Endodermal cell (in vitro differentiated cells): ENCODE measurements around the gene EPB41L3. TPM values are rescaled to one million over a fixed set of nuclear protein-coding genes. Genes with fewer than 3 reads are reported as not detected.

ENCODE experiments used
- DNase-seq: peaks from one replicate; pipeline ENCODE4 v3.0.0-alpha.2; 2017
- H3K27ac ChIP-seq: 2 replicates; pipeline ENCODE4 v1.5.1; 2013; ENCODE audit warnings: mild to moderate bottlenecking, low read depth, low read length, moderate library complexity
- H3K27me3 ChIP-seq: 2 replicates; pipeline ENCODE4 v1.6.1; 2013; ENCODE audit warnings: mild to moderate bottlenecking, low read length, moderate library complexity; ENCODE audit not compliant: insufficient read depth, control insufficient read depth, poor library complexity, severe bottlenecking
- H3K36me3 ChIP-seq: 2 replicates; pipeline ENCODE4 v1.7.0; 2013; ENCODE audit warnings: mild to moderate bottlenecking, low read length, moderate library complexity; ENCODE audit not compliant: control insufficient read depth, insufficient read depth
- H3K4me1 ChIP-seq: one replicate; pipeline ENCODE4 v1.7.0; 2013; ENCODE audit warnings: low read length; ENCODE audit not compliant: control insufficient read depth, insufficient read depth
- H3K4me3 ChIP-seq: 2 replicates; pipeline ENCODE4 v1.5.1; 2013; ENCODE audit warnings: mild to moderate bottlenecking, low read length, moderate library complexity
- H3K9ac ChIP-seq: 2 replicates; pipeline ENCODE4 v1.6.1; 2013; ENCODE audit warnings: mild to moderate bottlenecking, low read length, moderate library complexity; ENCODE audit not compliant: poor library complexity, severe bottlenecking; ENCODE audit errors: extremely low read depth
- H3K9me3 ChIP-seq: 2 replicates; pipeline ENCODE4 v1.6.1; 2013; ENCODE audit warnings: mild to moderate bottlenecking, low read length, moderate library complexity; ENCODE audit not compliant: control insufficient read depth
- H3K27ac Mint-ChIP-seq: 2 replicates; pipeline ENCODE4 v1.8.0; 2020; ENCODE audit warnings: mixed read lengths
- H3K27me3 Mint-ChIP-seq: 2 replicates; pipeline ENCODE4 v1.8.0; 2021; ENCODE audit warnings: mild to moderate bottlenecking, mixed read lengths; ENCODE audit not compliant: insufficient read depth
- H3K36me3 Mint-ChIP-seq: 2 replicates; pipeline ENCODE4 v1.8.0; 2020; ENCODE audit warnings: low read depth, mixed read lengths
- H3K4me1 Mint-ChIP-seq: 2 replicates; pipeline ENCODE4 v1.8.0; 2020; ENCODE audit warnings: mixed read lengths
- H3K4me3 Mint-ChIP-seq: 2 replicates; pipeline ENCODE4 v1.8.0; 2020; ENCODE audit warnings: mild to moderate bottlenecking, moderate library complexity, mixed read lengths
- H3K9me3 Mint-ChIP-seq: 2 replicates; pipeline ENCODE4 v1.8.0; 2020; ENCODE audit warnings: mild to moderate bottlenecking, mixed read lengths
- CTCF ChIP-seq: fragments of 200-600 bp; sonication (generic); conservative IDR thresholded peaks from 2 replicates; pipeline ENCODE4 v1.5.0; 2021; ENCODE audit warnings: antibody characterized with exemption, mild to moderate bottlenecking
- WGBS, 2 experiments: methylation state at CpG; one replicate each; pipeline versions ENCODE4 v1.1.5 to v1.1.7; 2013; ENCODE audit warnings: missing lambda C conversion rate in 2 of 2, mixed read lengths in 1 of 2; ENCODE audit not compliant: insufficient coverage in 1 of 2, insufficient read length in 1 of 2; 5-methylcytosine and 5-hydroxymethylcytosine counted together
- total RNA-seq, 2 donors: library from RNA; stranded (reverse); fragmentation: NEBNext Ultra II Directional in 1 of 2; extraction: Animal tissue kit (Norgen Biotek cat#: 25700) in 1 of 2; gene quantifications; 2 replicates in 1 of 2; 3 replicates in 1 of 2; pipeline ENCODE4 v1.2.1, GENCODE V29; 2021

The EPB41L3 gene
- total RNA-seq, 2 donors from 2014 or later, result 49.3 to 51.6 TPM

- Histone ChIP-seq H3K36me3 (peaks cover 9% of the 10 kb centered on the region), H3K4me3 (no peak overlapping the region), H3K27me3 (no peaks in the 10 kb centered on the region), H3K4me1 (no peaks in the 10 kb centered on the region), H3K9me3 (no peaks in the 10 kb centered on the region), H3K9ac (no peak overlapping the region), H3K27ac (no peak overlapping the region)
- Mint-ChIP-seq H3K27ac (no peak overlapping the region), H3K27me3 (no peaks in the 10 kb centered on the region), H3K36me3 (peaks cover 48% of the 10 kb centered on the region), H3K4me1 (no peaks in the 10 kb centered on the region), H3K4me3 (no peak overlapping the region), H3K9me3 (no peaks in the 10 kb centered on the region)
- TF ChIP-seq CTCF, result no peak
- WGBS, 2 experiments, result 93 to 95% methylated on average over 4 to 6 of the region's 6 CpGs
- no peak for DNase-seq
These were observed 147.8 kb downstream of the EPB41L3 start for GRCh38 chr18:5395860-5396448.

GRCh38 chr18:5393779-5394178 is 150.0 kb downstream of the EPB41L3 start:
- H3K4me1 Mint-ChIP-seq, result no peaks in the 10 kb centered on the region
- no peak for TF ChIP-seq CTCF
- Histone ChIP-seq H3K36me3 (peaks cover 5% of the 10 kb centered on the region), H3K9ac (no peak overlapping the region), H3K27me3 (no peaks in the 10 kb centered on the region), H3K27ac (no peak overlapping the region), H3K4me1 (no peaks in the 10 kb centered on the region), H3K9me3 (no peaks in the 10 kb centered on the region), H3K4me3 (no peak overlapping the region)
- H3K9me3 Mint-ChIP-seq, result no peaks in the 10 kb centered on the region
- no peaks in the 10 kb centered on the region for H3K27me3 Mint-ChIP-seq
- no peak overlapping the region for H3K4me3 Mint-ChIP-seq
- no peak overlapping the region for H3K27ac Mint-ChIP-seq
- WGBS, 2 experiments, result 91 to 94% methylated on average over 5 of the region's 5 CpGs
- H3K36me3 Mint-ChIP-seq, result peaks cover 53% of the 10 kb centered on the region
- no peak for DNase-seq

- no peaks in the 10 kb centered on the region for H3K9me3 Mint-ChIP-seq
- Histone ChIP-seq H3K27me3 (no peaks in the 10 kb centered on the region), H3K27ac (no peak overlapping the region), H3K4me3 (no peak overlapping the region), H3K9me3 (no peaks in the 10 kb centered on the region), H3K4me1 (no peaks in the 10 kb centered on the region), H3K9ac (no peak overlapping the region), H3K36me3 (peaks cover 5% of the 10 kb centered on the region)
- peaks cover 33% of the 10 kb centered on the region for H3K36me3 Mint-ChIP-seq
- no peak overlapping the region for H3K27ac Mint-ChIP-seq
- no peak overlapping the region for H3K4me3 Mint-ChIP-seq
- no peak for TF ChIP-seq CTCF
- DNase-seq, result no peak
- 95 to 97% methylated on average over 6 to 8 of the region's 8 CpGs for WGBS, 2 experiments
- no peaks in the 10 kb centered on the region for H3K27me3 Mint-ChIP-seq
- no peaks in the 10 kb centered on the region for H3K4me1 Mint-ChIP-seq
These were observed 152.4 kb downstream of the EPB41L3 start for GRCh38 chr18:5391409-5391808.
